ENCODE data around the gene TDRD10.

The TDRD10 gene

GRCh38 chr1:154583773-154584172 is 81.8 kb downstream of the TDRD10 start:
- no peak for DNase-seq

DNA sequence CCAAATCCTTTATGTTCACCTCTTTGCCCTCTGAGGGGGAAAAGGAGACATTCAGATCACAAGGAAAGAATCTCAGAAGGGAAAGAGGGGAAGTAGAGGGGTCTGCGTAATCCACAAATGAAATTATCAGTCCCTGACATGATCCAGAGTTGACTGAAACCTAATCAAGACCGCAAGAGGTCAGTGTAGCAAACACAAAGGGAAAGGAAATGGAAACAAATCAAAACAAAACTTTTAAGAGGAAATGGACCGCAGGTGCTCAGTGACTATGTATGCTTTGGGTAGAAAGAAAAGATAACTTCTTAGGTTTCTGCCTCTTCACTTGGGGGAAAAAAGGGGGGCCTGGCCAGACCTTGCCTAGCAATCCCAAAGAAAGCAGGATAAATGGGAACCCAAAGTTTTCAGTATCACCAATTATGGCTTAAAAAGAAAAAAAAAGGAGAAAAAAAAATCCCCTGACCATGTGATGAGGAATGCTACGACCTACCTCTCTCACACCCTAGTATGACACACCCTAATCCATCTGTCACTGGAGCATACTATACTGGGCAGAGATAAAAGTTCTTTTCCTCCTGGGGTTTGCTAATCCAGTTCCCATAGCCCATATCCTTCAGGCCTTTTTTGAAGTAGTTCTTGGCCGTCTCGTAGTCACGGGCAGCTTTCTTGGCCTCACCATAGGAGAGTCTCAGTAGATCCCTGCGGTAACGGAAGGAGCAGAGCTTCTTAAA is 82.4 kb downstream of the TDRD10 start:
- no peak for DNase-seq

DNA sequence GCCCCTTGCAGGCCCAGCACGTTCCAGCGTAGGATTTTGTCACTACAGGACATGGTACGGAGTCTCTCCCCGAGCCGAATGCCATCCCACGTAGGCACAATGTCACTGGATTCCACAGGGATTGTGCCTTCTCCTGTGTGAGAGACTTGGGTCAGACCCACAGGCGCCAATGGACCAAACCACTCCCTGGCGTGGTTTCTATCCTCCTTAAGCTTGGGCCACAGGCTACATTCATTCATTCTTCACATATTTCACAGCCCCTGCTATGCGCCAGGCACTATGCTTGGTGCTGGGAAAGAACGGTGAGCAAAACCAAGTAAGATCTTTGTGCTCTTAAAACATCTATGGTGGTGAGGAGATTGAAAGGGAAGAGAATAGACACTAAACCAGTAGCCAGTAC is 84.2 kb downstream of the TDRD10 start:
- DNase-seq, result no peak

- no peak for DNase-seq
These were observed 84.6 kb downstream of the TDRD10 start for GRCh38 chr1:154586641-154587040.

- no peak for DNase-seq
These were observed 87.8 kb downstream of the TDRD10 start for GRCh38 chr1:154589780-154590179.

DNA sequence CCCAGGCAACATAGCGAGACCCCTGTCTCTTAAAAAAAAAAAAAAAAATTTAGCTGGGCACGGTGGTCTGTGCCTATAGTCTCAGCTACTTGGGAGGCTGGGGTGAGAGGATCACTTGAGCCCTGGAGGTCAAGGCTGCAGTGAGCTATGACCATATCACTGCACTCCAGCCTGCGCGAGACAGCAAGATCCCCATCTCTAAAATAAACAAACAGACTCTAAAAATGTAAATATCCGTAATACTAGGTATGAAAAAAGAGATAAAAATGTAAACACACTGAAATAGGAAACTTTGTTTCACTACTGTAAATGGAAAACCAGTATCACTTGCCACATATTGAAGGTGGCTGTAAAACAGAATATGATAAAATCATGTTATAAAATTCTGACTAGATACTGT is 88.7 kb downstream of the TDRD10 start:
- DNase-seq, result no peak

DNA sequence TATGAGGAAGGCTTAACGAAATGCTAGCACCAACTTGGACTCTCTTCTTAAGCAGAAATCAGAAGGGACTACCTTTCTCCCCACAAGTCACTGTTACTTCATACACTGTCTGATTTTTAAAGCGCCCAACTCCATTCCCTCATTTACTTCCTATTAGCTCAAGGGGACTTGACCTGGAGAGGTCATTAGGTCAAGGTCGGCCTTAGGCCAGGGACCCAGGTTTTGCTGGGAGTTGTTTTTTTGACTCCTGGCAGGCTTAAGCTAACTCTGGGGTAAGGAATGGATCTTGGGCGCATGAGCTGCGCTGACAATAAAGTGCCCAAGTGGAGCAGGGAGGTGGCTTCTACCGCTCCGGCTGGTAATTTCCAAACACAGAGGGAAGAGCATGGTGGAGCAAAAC is 89.2 kb downstream of the TDRD10 start:
- DNase-seq, result no peak

- no peak for DNase-seq
These were observed 91.4 kb downstream of the TDRD10 start for GRCh38 chr1:154593390-154593789.

DNA sequence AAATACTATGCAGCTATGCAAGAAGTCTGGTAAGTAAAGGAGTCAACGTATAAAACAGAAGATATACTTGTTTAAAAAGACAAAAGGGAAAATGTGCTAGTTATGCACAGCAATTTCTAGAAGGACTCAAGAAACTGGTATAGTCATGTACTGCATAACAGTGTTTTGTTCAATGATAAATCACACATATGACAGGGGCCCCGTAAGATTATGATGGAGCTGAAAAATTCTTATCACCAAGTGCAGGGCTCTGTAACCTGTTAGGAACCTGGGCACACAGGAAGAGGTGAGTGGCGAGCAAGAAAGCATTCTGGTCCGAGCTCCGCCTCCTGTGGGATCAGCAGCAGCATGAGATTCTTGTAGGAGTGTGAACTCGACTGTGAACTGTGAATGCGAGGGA is 92.8 kb downstream of the TDRD10 start:
- no peak for DNase-seq

GRCh38 chr1:154595621-154596020 is 93.6 kb downstream of the TDRD10 start:
- no peak for DNase-seq
